Fibroblast of the aortic adventitia (primary cell): ENCODE data around the gene HHAT. TPM values are rescaled to one million over a fixed set of nuclear protein-coding genes. Genes with fewer than 3 reads are reported as not detected.

Experiments used
- DNase-seq: peaks from one replicate; pipeline ENCODE4 v3.0.0-alpha.2; 2010; ENCODE audit warnings: low read depth
- H3K4me3 ChIP-seq: 2 replicates; pipeline ENCODE4 v1.5.1; 2011; ENCODE audit warnings: low read depth, mild to moderate bottlenecking, control low read depth, low read length, moderate library complexity
- total RNA-seq: library from RNA; depleted of rRNA; stranded (reverse); fragments of >200 nt; gene quantifications from 2 replicates; pipeline ENCODE4 v1.2.3, GENCODE V29; 2012; ENCODE audit warnings: low replicate concordance
- TF ChIP-seq, protein P1 (sequence below): IDR thresholded peaks from 2 replicates; pipeline ENCODE4 v1.5.1; 2011; ENCODE audit warnings: mild to moderate bottlenecking, low read length, control low read depth, inconsistent platforms; ENCODE audit not compliant: insufficient read depth

The HHAT gene
- total RNA-seq, 1 donor = 8.5 TPM

DNA sequence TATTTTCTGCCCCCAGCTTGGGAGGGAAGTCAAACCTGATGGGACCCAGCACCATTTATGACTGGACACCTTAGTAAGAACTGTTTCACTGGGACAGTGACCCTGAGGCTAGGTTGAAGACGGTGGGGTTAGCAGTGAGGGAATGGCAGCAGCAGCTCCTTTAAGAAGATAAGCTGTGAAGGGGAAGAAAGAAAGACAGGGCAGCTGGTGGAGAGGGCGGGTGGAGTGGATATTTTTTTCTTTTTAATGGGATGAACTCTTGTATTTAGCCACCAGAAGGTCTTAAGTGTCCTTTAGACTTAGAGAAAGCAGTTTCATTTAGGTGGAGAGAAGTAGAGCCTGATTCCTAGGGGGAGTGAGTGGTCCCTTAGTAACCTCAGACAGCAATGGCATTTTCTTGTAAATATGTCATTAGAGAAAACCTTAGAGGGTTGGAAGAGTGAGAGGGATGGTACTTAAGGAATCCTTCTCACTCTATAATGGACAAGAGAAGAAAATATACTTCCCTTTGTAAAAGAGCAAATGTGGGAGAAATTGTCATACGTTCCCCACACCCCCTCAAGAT is 187.5 kb downstream of the HHAT start:
- no peak overlapping the region for H3K4me3 ChIP-seq
- no peak for DNase-seq
- TF ChIP-seq, protein P1, sequence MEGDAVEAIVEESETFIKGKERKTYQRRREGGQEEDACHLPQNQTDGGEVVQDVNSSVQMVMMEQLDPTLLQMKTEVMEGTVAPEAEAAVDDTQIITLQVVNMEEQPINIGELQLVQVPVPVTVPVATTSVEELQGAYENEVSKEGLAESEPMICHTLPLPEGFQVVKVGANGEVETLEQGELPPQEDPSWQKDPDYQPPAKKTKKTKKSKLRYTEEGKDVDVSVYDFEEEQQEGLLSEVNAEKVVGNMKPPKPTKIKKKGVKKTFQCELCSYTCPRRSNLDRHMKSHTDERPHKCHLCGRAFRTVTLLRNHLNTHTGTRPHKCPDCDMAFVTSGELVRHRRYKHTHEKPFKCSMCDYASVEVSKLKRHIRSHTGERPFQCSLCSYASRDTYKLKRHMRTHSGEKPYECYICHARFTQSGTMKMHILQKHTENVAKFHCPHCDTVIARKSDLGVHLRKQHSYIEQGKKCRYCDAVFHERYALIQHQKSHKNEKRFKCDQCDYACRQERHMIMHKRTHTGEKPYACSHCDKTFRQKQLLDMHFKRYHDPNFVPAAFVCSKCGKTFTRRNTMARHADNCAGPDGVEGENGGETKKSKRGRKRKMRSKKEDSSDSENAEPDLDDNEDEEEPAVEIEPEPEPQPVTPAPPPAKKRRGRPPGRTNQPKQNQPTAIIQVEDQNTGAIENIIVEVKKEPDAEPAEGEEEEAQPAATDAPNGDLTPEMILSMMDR = no peak

DNA sequence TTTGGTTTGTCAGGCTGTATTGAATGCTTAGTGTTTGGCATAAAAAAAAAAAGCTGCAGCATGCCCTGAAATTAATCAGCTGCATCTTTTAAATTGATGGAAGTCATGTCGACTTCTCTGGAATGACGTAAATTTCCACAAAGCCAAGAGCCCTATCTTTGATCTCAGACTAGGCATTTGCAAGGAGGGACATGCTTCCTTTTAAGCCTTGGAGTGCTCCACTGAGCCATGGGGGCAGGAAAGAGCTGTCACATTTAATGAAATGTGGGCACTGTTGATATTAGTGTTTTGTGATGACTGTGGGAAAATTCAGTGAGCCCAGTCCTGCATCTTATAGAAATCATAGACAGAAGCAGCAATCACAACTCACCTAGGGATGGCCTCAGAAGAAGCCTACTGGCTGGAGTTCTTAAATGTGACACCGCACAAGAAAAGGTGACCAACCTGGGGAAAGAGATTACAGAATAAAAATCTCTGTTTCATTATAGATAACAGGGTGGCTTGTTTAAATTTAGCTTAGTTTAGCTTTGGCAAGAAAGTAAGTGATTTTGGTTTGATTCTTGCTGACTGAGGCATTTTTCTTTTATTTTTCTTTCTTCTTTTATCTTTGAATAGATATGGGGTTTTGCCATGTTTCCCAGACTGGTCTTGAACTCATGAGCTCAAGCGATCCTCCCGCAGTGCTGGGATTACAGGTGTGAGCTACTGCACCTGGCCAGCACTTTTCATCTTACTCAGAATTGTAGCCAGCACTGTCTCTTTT is 188.2 kb downstream of the HHAT start:
- no peak overlapping the region for H3K4me3 ChIP-seq
- no peak for DNase-seq
- TF ChIP-seq, protein P1 = no peak

DNA sequence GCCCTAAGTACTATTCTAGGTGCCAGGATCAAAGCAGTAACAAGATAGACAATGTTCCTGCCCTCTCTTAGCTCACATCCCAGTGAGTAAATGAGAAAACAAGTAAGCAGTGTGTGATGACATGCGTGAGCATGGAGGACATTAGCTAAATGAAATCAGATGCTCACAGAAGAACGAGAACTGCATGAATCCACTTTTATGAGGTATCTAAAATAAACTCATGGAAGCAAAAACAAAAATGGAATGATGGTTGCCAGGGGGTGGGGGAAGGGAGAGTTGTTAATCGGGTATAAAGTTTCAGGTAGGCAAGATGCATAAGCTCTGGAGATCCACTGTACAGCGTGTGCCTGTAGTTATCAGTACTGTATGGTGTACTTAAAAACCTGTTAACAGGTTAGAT is 195.1 kb downstream of the HHAT start:
- no peak overlapping the region for H3K4me3 ChIP-seq
- no peak for DNase-seq
- TF ChIP-seq, protein P1 = no peak

DNA sequence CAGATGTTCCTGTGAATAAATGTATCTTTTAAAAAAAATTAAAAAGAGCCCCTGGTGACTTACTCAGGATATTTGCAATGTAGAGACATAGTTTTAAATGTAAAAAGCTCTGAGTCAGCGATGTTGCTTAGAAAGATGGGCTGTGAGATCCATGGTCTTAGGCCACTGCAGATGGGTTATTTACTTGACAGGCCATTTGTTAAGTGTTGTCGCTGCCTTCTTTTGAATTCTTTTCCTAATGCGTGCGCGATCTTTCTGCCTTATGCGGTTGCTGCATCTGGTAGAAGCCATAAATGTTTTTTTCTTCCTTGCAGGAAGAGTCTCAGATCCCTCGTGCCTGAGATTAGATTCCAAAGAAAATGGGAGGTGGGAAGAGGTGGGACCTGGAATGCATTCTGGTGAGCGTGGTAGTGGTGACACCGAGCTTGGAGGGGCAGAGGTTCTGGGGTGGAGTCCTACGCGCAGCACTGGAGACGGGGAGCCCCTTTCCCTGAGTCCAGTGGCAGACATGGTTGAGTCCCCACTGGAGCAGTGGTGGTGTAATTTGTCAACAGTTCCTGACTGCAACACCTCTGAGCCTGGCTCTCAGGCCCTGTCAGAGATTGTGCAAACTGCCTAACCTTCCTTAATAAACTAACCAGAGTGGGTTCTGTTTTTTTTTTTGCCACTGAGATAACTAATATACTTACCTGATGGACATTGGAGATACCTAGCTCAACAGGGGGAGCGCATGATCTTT is 197.2 kb downstream of the HHAT start:
- no peak for DNase-seq
- TF ChIP-seq, protein P1 = no peak
- H3K4me3 ChIP-seq = no peak overlapping the region

DNA sequence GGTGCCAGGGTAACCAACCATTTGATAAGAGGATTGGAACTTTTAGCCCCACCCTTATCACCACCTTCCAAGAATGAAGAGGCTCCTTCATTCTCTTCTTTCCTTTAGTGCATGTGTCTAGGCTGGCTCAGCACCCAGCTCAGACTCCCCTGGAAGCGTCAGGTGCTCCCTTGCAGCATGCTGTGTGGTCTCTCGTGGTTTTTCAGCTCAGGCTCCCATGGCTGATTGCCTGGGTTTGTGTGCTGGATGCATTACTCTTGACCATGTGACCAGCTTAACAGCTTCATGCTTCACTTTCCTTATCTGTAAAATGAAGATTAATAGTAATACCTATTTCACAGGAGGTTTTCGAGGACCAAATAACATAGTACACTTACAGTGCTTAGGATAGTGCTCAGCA is 198.4 kb downstream of the HHAT start:
- no peak for DNase-seq

DNA sequence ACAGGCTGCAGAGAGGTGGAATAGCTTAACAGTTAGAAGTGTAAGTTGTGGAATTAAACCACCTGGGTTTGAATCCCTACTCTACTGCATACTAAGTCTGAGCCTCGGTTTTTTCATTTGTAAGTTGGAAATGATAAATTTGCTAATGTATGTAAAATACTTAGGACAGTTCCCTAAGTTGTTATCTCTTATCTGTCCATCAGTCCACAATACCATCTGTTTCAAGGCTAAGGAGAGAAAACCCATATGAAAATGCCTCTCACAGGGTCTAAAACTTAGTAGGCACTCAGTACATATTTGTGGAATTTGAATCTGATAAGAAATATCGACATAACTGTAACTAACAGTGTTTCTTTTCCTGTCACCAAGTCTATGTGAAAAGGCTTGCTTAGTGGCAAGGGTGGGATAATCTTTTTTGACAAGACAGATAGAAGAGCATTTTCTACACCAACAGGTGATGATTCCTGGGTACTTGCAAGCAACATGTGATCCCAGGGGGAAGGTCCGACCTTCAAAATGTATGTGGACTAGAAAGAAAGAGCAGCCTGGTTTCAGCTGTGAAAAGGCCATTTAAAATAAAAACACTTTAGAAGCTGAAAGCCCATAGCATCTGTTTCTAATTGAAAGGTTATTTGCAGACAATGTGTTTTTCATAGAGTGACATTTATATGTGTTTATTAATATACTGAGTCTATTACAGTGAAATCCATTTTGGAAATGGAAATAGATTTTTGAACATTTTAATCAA is 202.9 kb downstream of the HHAT start:
- no peak overlapping the region for H3K4me3 ChIP-seq
- no peak for DNase-seq
- TF ChIP-seq, protein P1 = no peak

More for the DNA sequence above, 198.4 kb downstream of the HHAT start:
- no peak overlapping the region for H3K4me3 ChIP-seq
- TF ChIP-seq, protein P1 = no peak
